Neural cell (in vitro differentiated cells): Measurements from ENCODE around the gene SP3. TPM values are rescaled to one million over a fixed set of nuclear protein-coding genes. Genes with fewer than 3 reads are reported as not detected.

ENCODE experiments used
- H2AFZ ChIP-seq: fragments of 200-600, 300-800 bp; sonication (generic), shearing (Covaris generic); 2 replicates; pipeline ENCODE4 v1.6.0; 2014; ENCODE audit warnings: low read depth, mild to moderate bottlenecking, antibody characterized with exemption, low read length, moderate library complexity
- H3F3A ChIP-seq: fragments of 200-600 bp; shearing (Covaris generic); 2 replicates; pipeline ENCODE4 v1.6.1; 2016; ENCODE audit warnings: mild to moderate bottlenecking, moderate library complexity, mixed read lengths, antibody characterized with exemption, low read length; ENCODE audit not compliant: insufficient read depth, poor library complexity, severe bottlenecking
- H3K27ac ChIP-seq: fragments of 200-600, 300-800 bp; sonication (generic), shearing (Covaris generic); 2 replicates; pipeline ENCODE4 v1.5.1; 2014; ENCODE audit warnings: mild to moderate bottlenecking, low read length, moderate library complexity
- H3K27me3 ChIP-seq: fragments of 300-800, 200-600 bp; sonication (generic), shearing (Covaris generic); 2 replicates; pipeline ENCODE4 v1.6.0; 2014; ENCODE audit warnings: mild to moderate bottlenecking, low read depth, low read length, moderate library complexity; ENCODE audit not compliant: insufficient read depth
- H3K36me3 ChIP-seq: fragments of 300-800, 200-600 bp; sonication (generic), shearing (Covaris generic); 2 replicates; pipeline ENCODE4 v1.5.1; 2014; ENCODE audit warnings: mild to moderate bottlenecking, antibody characterized with exemption, low read length, moderate library complexity; ENCODE audit not compliant: insufficient read depth
- H3K4me2 ChIP-seq: fragments of 300-800, 200-600 bp; sonication (generic), shearing (Covaris generic); 2 replicates; pipeline ENCODE4 v1.6.0; 2014; ENCODE audit warnings: mild to moderate bottlenecking, low read length
- H3K4me3 ChIP-seq: fragments of 300-800, 200-600 bp; sonication (generic), shearing (Covaris generic); 2 replicates; pipeline ENCODE4 v1.5.1; 2014; ENCODE audit warnings: mild to moderate bottlenecking, low read length, moderate library complexity
- H3K79me2 ChIP-seq: fragments of 200-600 bp; shearing (Covaris generic); replicated peaks from 2 replicates; pipeline ENCODE4 v1.6.0; 2014; ENCODE audit warnings: mild to moderate bottlenecking, low read length, moderate library complexity; ENCODE audit not compliant: insufficient read depth
- H3K9ac ChIP-seq: fragments of 300-800, 200-600 bp; sonication (generic), shearing (Covaris generic); 2 replicates; pipeline ENCODE4 v1.6.1; 2016; ENCODE audit warnings: mild to moderate bottlenecking, low read length, mixed read lengths
- H3K9me2 ChIP-seq: fragments of 200-600 bp; shearing (Covaris generic); 2 replicates; pipeline ENCODE4 v1.6.1; 2016; ENCODE audit warnings: mild to moderate bottlenecking, low read length, mixed read lengths; ENCODE audit not compliant: insufficient read depth
- H3K9me3 ChIP-seq: fragments of 200-600, 300-800 bp; sonication (generic), shearing (Covaris generic); 2 replicates; pipeline ENCODE4 v1.6.1; 2016; ENCODE audit warnings: mild to moderate bottlenecking, mixed run types, low read length, moderate library complexity, mixed read lengths
- H4K20me1 ChIP-seq: fragments of 200-600 bp; shearing (Covaris generic); 2 replicates; pipeline ENCODE4 v1.6.1; 2016; ENCODE audit warnings: mild to moderate bottlenecking, mixed run types; ENCODE audit not compliant: insufficient read depth
- CTCF ChIP-seq: fragments of 450-650 bp; IDR thresholded peaks from 2 replicates; pipeline ENCODE4 v1.5.1; 2014; ENCODE audit warnings: antibody characterized with exemption, mild to moderate bottlenecking, moderate library complexity; ENCODE audit not compliant: poor library complexity, severe bottlenecking
- EP300 ChIP-seq: fragments of 450-650 bp; conservative IDR thresholded peaks from 2 replicates; pipeline ENCODE4 v1.6.1; 2014; ENCODE audit warnings: antibody characterized with exemption, mild to moderate bottlenecking, moderate library complexity; ENCODE audit not compliant: poor library complexity, severe bottlenecking
- EZH2 ChIP-seq: fragments of 200-600, 300-800 bp; shearing (Covaris generic), sonication (generic); IDR thresholded peaks from 2 replicates; pipeline ENCODE4 v1.6.1; 2014; ENCODE audit warnings: antibody characterized with exemption, low read length, borderline replicate concordance, mild to moderate bottlenecking; ENCODE audit not compliant: insufficient read depth, poor library complexity, severe bottlenecking
- MXI1 ChIP-seq: fragments of 450-650 bp; conservative IDR thresholded peaks from 2 replicates; pipeline ENCODE4 v1.6.1; 2014; ENCODE audit warnings: antibody characterized with exemption, mild to moderate bottlenecking; ENCODE audit not compliant: poor library complexity, severe bottlenecking
- POLR2AphosphoS5 ChIP-seq: IDR thresholded peaks from 2 replicates; pipeline ENCODE4 v1.6.1; 2012
- RAD21 ChIP-seq: fragments of 450-650 bp; conservative IDR thresholded peaks from 2 replicates; pipeline ENCODE4 v1.6.1; 2014; ENCODE audit warnings: antibody characterized with exemption, mild to moderate bottlenecking, moderate library complexity
- REST ChIP-seq: IDR thresholded peaks from 2 replicates; pipeline ENCODE4 v1.6.1; 2012; ENCODE audit warnings: borderline replicate concordance
- SMC3 ChIP-seq: fragments of 450-650 bp; conservative IDR thresholded peaks from 2 replicates; pipeline ENCODE4 v1.6.1; 2014; ENCODE audit warnings: antibody characterized with exemption, mild to moderate bottlenecking, moderate library complexity; ENCODE audit not compliant: poor library complexity
- TAF1 ChIP-seq: IDR thresholded peaks from 2 replicates; pipeline ENCODE4 v1.6.1; 2012; ENCODE audit warnings: low read depth
- polyA plus RNA-seq: library from polyadenylated mRNA; depleted of rRNA; stranded (reverse); fragments of >200 nt; gene quantifications from 2 replicates; pipeline ENCODE4 v1.2.3, GENCODE V29; 2014

The SP3 gene
- polyA plus RNA-seq, 1 donor from 2014 or later = 57.8 TPM

GRCh38 chr2:173991856-173992588, 26.8 kb upstream of the SP3 start:
- no peaks in the 10 kb centered on the region for H3K27me3 ChIP-seq
- H3K9me3 ChIP-seq = no peaks in the 10 kb centered on the region
- no peaks in the 10 kb centered on the region for H4K20me1 ChIP-seq
- no peak overlapping the region for H3K4me3 ChIP-seq
- no peak overlapping the region for H3K4me2 ChIP-seq
- no peak overlapping the region for H2AFZ ChIP-seq
- no peak overlapping the region for H3K27ac ChIP-seq
- TF ChIP-seq EZH2 (no peak), MXI1 (no peak), EP300 (no peak), SMC3 (no peak), CTCF (no peak), POLR2AphosphoS5 (no peak), REST (no peak), RAD21 (no peak), TAF1 (no peak)
- H3K36me3 ChIP-seq = no peaks in the 10 kb centered on the region
- no peaks in the 10 kb centered on the region for H3F3A ChIP-seq
- no peaks in the 10 kb centered on the region for H3K79me2 ChIP-seq
- no peaks in the 10 kb centered on the region for H3K9me2 ChIP-seq
- no peak overlapping the region for H3K9ac ChIP-seq

- no peaks in the 10 kb centered on the region for H3K9me2 ChIP-seq
- no peak overlapping the region for H3K4me2 ChIP-seq
- H3K27ac ChIP-seq = no peak overlapping the region
- no peaks in the 10 kb centered on the region for H3K9me3 ChIP-seq
- no peak overlapping the region for H3K9ac ChIP-seq
- H3K79me2 ChIP-seq = no peaks in the 10 kb centered on the region
- H2AFZ ChIP-seq = no peak overlapping the region
- TF ChIP-seq TAF1 (no peak), EZH2 (no peak), CTCF (no peak)
- H3K36me3 ChIP-seq = no peaks in the 10 kb centered on the region
- H4K20me1 ChIP-seq = no peaks in the 10 kb centered on the region
- no peak overlapping the region for H3K4me3 ChIP-seq
- no peaks in the 10 kb centered on the region for H3K27me3 ChIP-seq
- no peaks in the 10 kb centered on the region for H3F3A ChIP-seq
Measured at GRCh38 chr2:173990970-173991819, 26.0 kb upstream of the SP3 start.
